GM23338 (cell line): ENCODE measurements around the gene NUP50. TPM values are rescaled to one million over a fixed set of nuclear protein-coding genes. Genes with fewer than 3 reads are reported as not detected.

Experiments
- ATAC-seq: fragments of 200-7000 bp; cut with Tn5 transposase; 3 replicates; pipeline ENCODE4 v1.9.1; 2020
- DNase-seq: peaks from one replicate; pipeline ENCODE4 v3.0.0-alpha.2; 2015; ENCODE audit warnings: low spot score
- H2AFZ ChIP-seq: fragments of 200-600 bp; sonication (generic); 2 replicates; pipeline ENCODE4 v1.8.0; 2016; ENCODE audit warnings: antibody characterized with exemption, mild to moderate bottlenecking, moderate library complexity
- H3F3A ChIP-seq: fragments of 200-600 bp; sonication (generic); replicated peaks from 2 replicates; pipeline ENCODE4 v1.8.0; 2017; ENCODE audit warnings: antibody characterized with exemption, mixed run types, low read depth
- H3K27ac ChIP-seq: fragments of 200-600 bp; sonication (generic); 2 replicates; pipeline ENCODE4 v1.6.1; 2016; ENCODE audit warnings: low read depth
- H3K27me3 ChIP-seq: fragments of 200-600 bp; sonication (generic); 2 replicates; pipeline ENCODE4 v1.8.0; 2016; ENCODE audit warnings: mild to moderate bottlenecking, mixed run types, moderate library complexity; ENCODE audit not compliant: insufficient read depth
- H3K36me3 ChIP-seq: fragments of 200-600 bp; sonication (generic); 2 replicates; pipeline ENCODE4 v1.8.0; 2016; ENCODE audit warnings: mild to moderate bottlenecking; ENCODE audit not compliant: insufficient read depth
- H3K4me1 ChIP-seq: fragments of 200-600 bp; sonication (generic); 2 replicates; pipeline ENCODE4 v1.8.0; 2016; ENCODE audit warnings: mild to moderate bottlenecking, moderate library complexity; ENCODE audit not compliant: insufficient read depth
- H3K4me2 ChIP-seq: fragments of 200-600 bp; sonication (generic); 2 replicates; pipeline ENCODE4 v1.7.1; 2017; ENCODE audit warnings: mixed run types
- H3K4me3 ChIP-seq: fragments of 200-600 bp; sonication (generic); 2 replicates; pipeline ENCODE4 v1.6.1; 2016; ENCODE audit warnings: mixed run types
- H3K79me2 ChIP-seq: fragments of 200-600 bp; sonication (generic); replicated peaks from 2 replicates; pipeline ENCODE4 v1.8.0; 2017; ENCODE audit warnings: mild to moderate bottlenecking; ENCODE audit not compliant: insufficient read depth
- H3K9me2 ChIP-seq: fragments of 200-600 bp; sonication (generic); 2 replicates; pipeline ENCODE4 v1.8.0; 2017; ENCODE audit not compliant: insufficient read depth
- H4K20me1 ChIP-seq: fragments of 200-600 bp; sonication (generic); replicated peaks from 2 replicates; pipeline ENCODE4 v1.8.0; 2017; ENCODE audit warnings: mild to moderate bottlenecking; ENCODE audit not compliant: insufficient read depth
- H3K27ac Mint-ChIP-seq: 2 replicates; pipeline ENCODE4 v1.8.0; 2020; ENCODE audit warnings: inconsistent platforms, mild to moderate bottlenecking, moderate library complexity, mixed read lengths
- H3K27me3 Mint-ChIP-seq: 3 replicates; pipeline ENCODE4 v1.8.0; 2022; ENCODE audit warnings: low read depth, mild to moderate bottlenecking, moderate library complexity, mixed read lengths, inconsistent platforms; ENCODE audit not compliant: insufficient read depth, poor library complexity
- H3K36me3 Mint-ChIP-seq: 3 replicates; pipeline ENCODE4 v1.8.0; 2021; ENCODE audit warnings: low read depth, mild to moderate bottlenecking, inconsistent platforms, moderate library complexity, mixed read lengths
- H3K4me1 Mint-ChIP-seq: 3 replicates; pipeline ENCODE4 v1.8.0; 2020; ENCODE audit warnings: mild to moderate bottlenecking, inconsistent platforms, mixed read lengths
- H3K4me3 Mint-ChIP-seq: 3 replicates; pipeline ENCODE4 v1.8.0; 2021; ENCODE audit warnings: moderate library complexity, mild to moderate bottlenecking, inconsistent platforms, mixed read lengths
- H3K9me3 Mint-ChIP-seq: 3 replicates; pipeline ENCODE4 v1.8.0; 2020; ENCODE audit warnings: moderate library complexity, mild to moderate bottlenecking, inconsistent platforms, mixed read lengths
- CREB1 ChIP-seq: fragments of 250-450 bp; sonication (Bioruptor Pico); IDR thresholded peaks from 2 replicates; pipeline ENCODE4 v1.5.0; 2020; ENCODE audit warnings: low read depth, mild to moderate bottlenecking, moderate library complexity
- EZH2phosphoT487 ChIP-seq: fragments of 200-600 bp; sonication (generic); IDR thresholded peaks from one replicate; pipeline ENCODE4 v1.8.1; 2018; ENCODE audit warnings: antibody characterized with exemption; ENCODE audit not compliant: unreplicated experiment
- JUNB ChIP-seq: IDR thresholded peaks from one replicate; pipeline ENCODE4 v1.6.1; 2016; ENCODE audit warnings: antibody characterized with exemption; ENCODE audit not compliant: unreplicated experiment
- NANOG ChIP-seq: IDR thresholded peaks from 2 replicates; pipeline ENCODE4 v1.6.1; 2016; ENCODE audit warnings: antibody characterized with exemption, borderline replicate concordance
- REST ChIP-seq: IDR thresholded peaks from one replicate; pipeline ENCODE4 v1.6.1; 2018; ENCODE audit warnings: antibody characterized with exemption; ENCODE audit not compliant: unreplicated experiment
- ZNF114 ChIP-seq: fragments of 250-450 bp; sonication (Bioruptor Pico); IDR thresholded peaks from 2 replicates; pipeline ENCODE4 v1.5.0; 2020; ENCODE audit warnings: mild to moderate bottlenecking, moderate library complexity
- ZNF331 ChIP-seq: fragments of 250-450 bp; sonication (Bioruptor Pico); IDR thresholded peaks from 2 replicates; pipeline ENCODE4 v1.5.0; 2020; ENCODE audit warnings: low read depth, mild to moderate bottlenecking, moderate library complexity
- ZNF462 ChIP-seq: fragments of 250-450 bp; sonication (Bioruptor Pico); IDR thresholded peaks from 2 replicates; pipeline ENCODE4 v1.5.0; 2020; ENCODE audit warnings: mild to moderate bottlenecking, moderate library complexity
- polyA plus RNA-seq: library from polyadenylated mRNA; unstranded; fragments of >200 nt; fragmentation: Nextera tagmentation; extraction: Ambion mirVana; gene quantifications from 2 replicates; pipeline ENCODE4 v1.2.1, GENCODE V29; 2016
- total RNA-seq: library from RNA; depleted of rRNA; stranded (reverse); fragments of >200 nt; shearing (Covaris generic); gene quantifications from 2 replicates; pipeline ENCODE4 v1.2.3, GENCODE V29; 2014

The NUP50 gene
- total and polyA plus RNA-seq, 2 experiments from 2014 or later, result 45.9 to 96.6 TPM

GRCh38 chr22:45162531-45162930 is 1.2 kb upstream of the NUP50 start (continued):
- TF ChIP-seq ZNF462 (CRISPR knock-in tag), result no peak
- no peak for TF ChIP-seq CREB1 (CRISPR knock-in tag)
- TF ChIP-seq EZH2phosphoT487, result no peak
- TF ChIP-seq REST, result no peak
- TF ChIP-seq ZNF114 (CRISPR knock-in tag), result no peak
- no peak for TF ChIP-seq NANOG

- no peaks in the 10 kb centered on the region for H3K9me2 ChIP-seq
- ATAC-seq, result peak; percentile 42
- Mint-ChIP-seq H3K4me3 (peak overlapping the region; percentile 91), H3K36me3 (peaks cover 26% of the 10 kb centered on the region), H3K4me1 (peaks cover 43% of the 10 kb centered on the region), H3K27ac (peak overlapping the region; percentile 95), H3K27me3 (peaks cover 11% of the 10 kb centered on the region), H3K9me3 (no peaks in the 10 kb centered on the region; the same call in 2 of the 3 replicates)
- peaks cover 46% of the 10 kb centered on the region for H3K4me1 ChIP-seq
- H3F3A ChIP-seq, result peaks cover 7% of the 10 kb centered on the region; the same call in 1 of the 2 replicates
- no peaks in the 10 kb centered on the region for H3K27me3 ChIP-seq
- H3K4me3 ChIP-seq, result peak overlapping the region; percentile 80
- H2AFZ ChIP-seq, result peak overlapping the region; percentile 87
- peaks cover 12% of the 10 kb centered on the region; the same call in 1 of the 2 replicates for H3K36me3 ChIP-seq
- peaks cover 32% of the 10 kb centered on the region for H4K20me1 ChIP-seq
- peak overlapping the region; percentile 91 for H3K4me2 ChIP-seq
- H3K27ac ChIP-seq, result peak overlapping the region; percentile 88
- peaks cover 90% of the 10 kb centered on the region for H3K79me2 ChIP-seq
- peak; percentile 51 for DNase-seq
- no peak for TF ChIP-seq NANOG
- no peak for TF ChIP-seq ZNF331 (CRISPR knock-in tag)
- TF ChIP-seq JUNB, result no peak
- no peak for TF ChIP-seq ZNF114 (CRISPR knock-in tag)
These were observed 650 bp upstream of the NUP50 start for GRCh38 chr22:45163099-45163450.
